GM12874 (cell line): Measurements from ENCODE around the gene C2orf74.

Experiments used
- TF ChIP-seq, protein P1 (sequence below): IDR thresholded peaks from 2 replicates; pipeline ENCODE4 v1.5.1; 2011; ENCODE audit warnings: low read depth, mild to moderate bottlenecking, control low read depth, low read length, moderate library complexity; ENCODE audit not compliant: insufficient read depth

Gene C2orf74

DNA sequence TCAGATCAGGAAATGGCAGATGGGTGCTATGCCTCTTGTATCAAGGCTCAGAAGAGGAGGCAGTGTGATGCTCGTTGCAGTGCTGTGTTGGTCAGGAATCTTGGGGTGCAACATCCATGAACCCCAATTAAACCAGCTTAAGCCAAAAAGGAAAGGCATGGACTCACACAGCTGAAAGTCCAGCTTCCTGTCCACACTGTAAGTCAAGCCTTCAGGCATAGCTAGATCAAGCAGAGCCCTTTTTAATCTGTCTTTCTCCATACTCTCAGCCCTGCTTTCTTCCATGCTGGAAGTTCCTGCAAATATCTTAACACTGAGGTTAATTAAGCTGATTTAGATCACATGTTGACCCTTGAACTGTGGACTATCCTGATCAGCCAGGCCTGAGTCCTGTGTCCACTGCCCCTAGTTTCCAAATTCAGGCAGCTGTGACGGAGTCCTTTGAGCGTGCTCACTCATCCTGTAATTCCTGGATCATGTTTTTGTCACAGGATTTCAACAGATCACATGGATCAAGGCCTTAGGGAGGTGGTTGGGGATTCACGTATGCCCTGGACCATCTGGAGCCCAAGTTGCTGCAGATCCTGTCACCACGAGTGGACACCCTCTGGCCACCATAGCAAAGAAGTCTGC, 4.5 kb upstream of the C2orf74 start:
- TF ChIP-seq, protein P1, sequence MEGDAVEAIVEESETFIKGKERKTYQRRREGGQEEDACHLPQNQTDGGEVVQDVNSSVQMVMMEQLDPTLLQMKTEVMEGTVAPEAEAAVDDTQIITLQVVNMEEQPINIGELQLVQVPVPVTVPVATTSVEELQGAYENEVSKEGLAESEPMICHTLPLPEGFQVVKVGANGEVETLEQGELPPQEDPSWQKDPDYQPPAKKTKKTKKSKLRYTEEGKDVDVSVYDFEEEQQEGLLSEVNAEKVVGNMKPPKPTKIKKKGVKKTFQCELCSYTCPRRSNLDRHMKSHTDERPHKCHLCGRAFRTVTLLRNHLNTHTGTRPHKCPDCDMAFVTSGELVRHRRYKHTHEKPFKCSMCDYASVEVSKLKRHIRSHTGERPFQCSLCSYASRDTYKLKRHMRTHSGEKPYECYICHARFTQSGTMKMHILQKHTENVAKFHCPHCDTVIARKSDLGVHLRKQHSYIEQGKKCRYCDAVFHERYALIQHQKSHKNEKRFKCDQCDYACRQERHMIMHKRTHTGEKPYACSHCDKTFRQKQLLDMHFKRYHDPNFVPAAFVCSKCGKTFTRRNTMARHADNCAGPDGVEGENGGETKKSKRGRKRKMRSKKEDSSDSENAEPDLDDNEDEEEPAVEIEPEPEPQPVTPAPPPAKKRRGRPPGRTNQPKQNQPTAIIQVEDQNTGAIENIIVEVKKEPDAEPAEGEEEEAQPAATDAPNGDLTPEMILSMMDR: no peak

DNA sequence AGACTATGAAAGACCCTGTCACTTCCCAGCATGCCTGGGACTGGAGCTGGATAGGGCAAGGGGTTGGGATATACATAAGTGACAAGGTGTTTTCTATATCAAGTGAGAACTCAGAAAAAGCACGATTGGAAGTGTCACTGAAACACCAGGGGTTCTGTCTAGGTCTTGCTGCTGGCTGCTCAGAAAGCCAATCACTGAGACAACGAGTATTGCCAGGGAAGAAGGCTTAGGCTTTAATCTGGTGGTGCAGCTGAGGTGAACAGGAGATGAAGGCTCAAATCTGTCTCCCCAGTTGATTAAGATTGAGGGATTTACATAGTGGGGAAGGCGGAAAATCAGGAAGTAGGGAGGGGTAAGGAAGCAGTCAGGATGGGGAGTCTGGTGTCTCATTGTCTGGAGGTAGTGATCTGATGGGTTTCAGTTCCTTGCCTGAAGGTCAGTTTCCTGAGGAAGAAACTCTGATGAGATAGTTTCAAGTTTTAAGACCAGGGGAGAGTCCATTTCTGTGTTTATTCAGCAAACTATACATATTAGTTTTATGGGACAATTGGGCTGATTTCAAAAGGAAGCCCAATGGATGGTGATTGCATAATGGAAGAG, 3.5 kb upstream of the C2orf74 start:
- TF ChIP-seq, protein P1: no peak

DNA sequence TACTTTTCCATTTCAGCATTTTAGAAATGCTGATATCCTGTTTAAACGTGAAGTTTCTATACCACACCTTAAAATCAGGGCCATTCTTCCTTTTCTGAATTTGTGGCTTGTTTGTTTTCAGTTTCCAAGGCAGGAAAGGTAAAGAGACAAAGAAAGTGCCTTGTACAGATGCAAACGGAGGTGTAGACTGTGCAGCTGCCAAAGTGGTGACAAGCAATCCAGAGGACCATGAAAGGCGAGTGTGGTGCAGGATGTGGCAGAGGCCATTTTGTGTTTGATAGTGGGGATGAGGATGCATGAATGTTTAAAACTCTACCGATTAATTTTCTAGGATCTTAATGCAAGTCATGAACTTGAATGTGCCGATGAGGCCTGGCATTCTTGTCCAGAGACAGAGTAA, 733 bp downstream of the C2orf74 start:
- TF ChIP-seq, protein P1: no peak

DNA sequence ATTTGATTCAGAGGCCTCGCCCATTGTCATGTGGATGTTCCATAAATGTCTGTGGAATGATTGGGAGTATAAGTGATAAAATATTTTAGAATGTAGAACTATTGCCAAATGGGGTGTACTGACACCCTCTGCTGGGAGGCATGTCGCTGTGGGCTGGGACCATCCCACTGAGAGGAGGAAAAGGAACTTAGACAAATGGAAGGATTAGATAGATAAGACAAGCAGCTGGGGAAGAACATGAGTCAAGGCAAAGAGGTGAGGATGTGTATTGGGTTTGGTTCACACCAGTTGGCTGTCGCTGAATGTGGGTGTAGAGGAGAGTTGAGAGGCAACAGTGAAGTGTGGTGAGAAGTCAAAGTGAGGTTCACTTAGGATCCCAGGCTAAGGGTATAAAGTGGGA, 4.0 kb downstream of the C2orf74 start:
- TF ChIP-seq, protein P1: no peak

DNA sequence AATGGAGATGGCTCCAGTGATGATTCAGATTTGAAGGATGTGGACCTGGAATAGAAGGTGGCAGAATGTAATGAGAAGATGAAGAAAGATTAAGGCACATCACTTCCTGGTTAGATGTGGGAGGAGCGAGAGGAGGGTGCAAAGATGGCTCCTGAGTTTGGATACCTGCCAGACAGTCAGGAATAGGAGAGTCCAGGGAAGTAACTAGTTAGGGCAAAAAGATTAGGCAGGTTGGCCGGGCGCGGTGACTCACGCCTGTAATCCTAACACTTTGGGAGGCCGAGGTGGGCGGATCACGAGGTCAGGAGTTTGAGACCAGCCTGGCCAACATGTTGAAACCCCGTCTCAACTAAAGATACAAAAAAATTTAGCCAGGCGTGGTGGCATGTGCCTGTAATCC, 5.6 kb downstream of the C2orf74 start:
- TF ChIP-seq, protein P1: no peak

DNA sequence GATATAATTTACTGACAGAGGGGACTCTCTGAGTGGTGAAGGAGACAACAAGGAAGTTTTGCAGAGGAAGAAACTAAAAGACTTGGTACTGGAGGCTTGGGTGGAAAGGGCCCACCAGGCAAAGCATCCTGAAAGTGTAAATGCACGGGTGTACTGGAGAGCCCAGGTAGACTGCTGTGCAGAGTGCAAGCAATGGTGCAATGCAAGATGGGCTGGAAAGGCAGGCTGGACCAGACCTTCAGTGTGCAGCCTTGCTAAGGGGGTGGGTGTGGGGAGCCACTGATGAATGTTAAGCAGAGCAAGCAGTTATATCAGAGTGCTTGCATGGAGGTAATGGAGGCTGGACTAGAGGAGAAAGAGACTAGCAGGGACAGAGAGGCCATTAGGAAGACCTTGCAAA, 10.7 kb downstream of the C2orf74 start:
- TF ChIP-seq, protein P1: no peak

DNA sequence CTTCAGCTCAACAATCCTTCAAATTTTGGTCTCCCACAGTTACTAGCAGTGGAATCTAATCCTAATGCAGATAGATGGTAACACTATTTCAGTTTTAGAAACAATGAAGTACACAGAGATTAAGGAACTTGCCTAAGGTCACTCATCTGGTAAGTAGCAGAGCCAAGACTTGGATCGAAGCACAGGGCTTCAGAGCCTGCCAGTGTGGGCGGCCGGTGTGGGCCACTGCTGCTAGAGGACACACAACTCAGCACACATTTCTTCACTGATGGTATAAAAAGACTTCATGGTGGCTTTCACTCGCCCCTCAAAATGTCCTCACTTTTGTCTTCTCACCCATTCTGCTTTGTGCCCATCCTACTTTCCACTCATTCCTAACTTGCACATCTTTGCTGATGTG, 11.1 kb downstream of the C2orf74 start:
- TF ChIP-seq, protein P1: no peak

DNA sequence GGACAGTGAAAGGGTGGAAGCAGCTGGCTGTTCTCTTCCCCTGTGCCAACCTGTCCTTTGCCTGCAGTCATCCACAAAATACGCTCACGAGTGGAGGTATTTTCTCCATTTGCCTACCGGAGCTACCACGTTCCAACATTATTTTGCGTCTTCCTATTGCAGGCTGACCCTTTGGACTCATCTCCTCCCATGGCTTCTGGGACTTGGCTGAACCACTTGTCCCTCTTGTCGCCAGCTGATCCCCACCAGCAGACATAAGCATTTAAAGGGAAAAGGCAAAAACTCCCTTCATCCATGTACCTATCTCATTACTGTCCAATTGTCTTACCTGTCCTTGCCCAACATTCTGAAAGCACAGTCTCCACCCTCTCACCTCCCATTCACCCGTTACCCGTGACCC, 13.0 kb downstream of the C2orf74 start:
- TF ChIP-seq, protein P1: no peak
